Caco-2 (cell line): ENCODE results near the gene PRDM9. TPM values are rescaled to one million over a fixed set of nuclear protein-coding genes. Genes with fewer than 3 reads are reported as not detected.
A peak's percentile ranks its signal among the peaks of the same experiment; 100 is the strongest.

ENCODE experiments used
- BruUV-seq: library from RNA; stranded (reverse); fragments of 400-500 nt; replicated peaks from 2 replicates; lab custom pipeline; 2021; lab: Mats Ljungman, UMichigan
- CTCF ChIA-PET: fragments of 300-600 bp; sonication (Branson Sonifier 250); formaldehyde crosslinking; loops from one replicate; lab custom pipeline; 2022; ENCODE audit warnings: antibody characterized with exemption; lab: Charles Lee
- POLR2A ChIA-PET: fragments of 300-600 bp; sonication (Branson Sonifier 250); formaldehyde crosslinking; loops from one replicate; lab custom pipeline; 2022; ENCODE audit warnings: antibody characterized with exemption; lab: Charles Lee
- DNase-seq, 2 experiments: peaks; one replicate each; pipeline versions ENCODE4 v3.0.0 to v3.0.0-alpha.2; 2020 to 2022
- H3K27me3 ChIP-seq: replicated peaks from 2 replicates; pipeline ENCODE4 v1.6.0; 2011; ENCODE audit warnings: low read length; ENCODE audit not compliant: control insufficient read depth, insufficient read depth
- H3K36me3 ChIP-seq: 2 replicates; pipeline ENCODE4 v1.5.1; 2011; ENCODE audit warnings: low read length; ENCODE audit not compliant: control insufficient read depth, insufficient read depth
- H3K4me1 ChIP-seq: fragments of 250-450 bp; sonication (Bioruptor Pico); 2 replicates; pipeline ENCODE4 v1.5.1; 2020; ENCODE audit warnings: mild to moderate bottlenecking
- H3K4me3 ChIP-seq: 2 replicates; pipeline ENCODE4 v1.5.1; 2011; ENCODE audit warnings: low read depth, mild to moderate bottlenecking, control low read depth, low read length
- H3K9me3 ChIP-seq: fragments of 250-450 bp; sonication (Bioruptor Pico); 2 replicates; pipeline ENCODE4 v1.5.1; 2020; ENCODE audit warnings: mild to moderate bottlenecking, moderate library complexity
- H3K27ac Mint-ChIP-seq: one replicate; pipeline ENCODE4 v1.8.0; 2022; ENCODE audit warnings: mixed read lengths; ENCODE audit not compliant: unreplicated experiment
- H3K27me3 Mint-ChIP-seq: one replicate; pipeline ENCODE4 v1.8.0; 2022; ENCODE audit warnings: mixed read lengths; ENCODE audit not compliant: insufficient read depth, unreplicated experiment
- H3K36me3 Mint-ChIP-seq: one replicate; pipeline ENCODE4 v1.8.0; 2022; ENCODE audit warnings: mild to moderate bottlenecking, mixed read lengths; ENCODE audit not compliant: insufficient read depth, unreplicated experiment
- H3K4me1 Mint-ChIP-seq: one replicate; pipeline ENCODE4 v1.8.0; 2022; ENCODE audit warnings: low read depth, mixed read lengths; ENCODE audit not compliant: unreplicated experiment
- H3K4me3 Mint-ChIP-seq: one replicate; pipeline ENCODE4 v1.8.0; 2022; ENCODE audit warnings: mild to moderate bottlenecking, moderate library complexity, mixed read lengths; ENCODE audit not compliant: unreplicated experiment
- H3K9me3 Mint-ChIP-seq: one replicate; pipeline ENCODE4 v1.8.0; 2022; ENCODE audit warnings: mixed read lengths; ENCODE audit not compliant: unreplicated experiment
- CTCF ChIP-seq, 2 experiments: fragments of 200-600 bp in 1 of 2; IDR thresholded peaks; 1 replicate in 1 of 2; 2 replicates in 1 of 2; pipeline versions ENCODE4 v1.5.1 to v1.8.0; 2011 to 2022; ENCODE audit warnings: antibody characterized with exemption in 1 of 2, control low read depth in 1 of 2, inconsistent platforms in 1 of 2, low read depth in 1 of 2, low read length in 1 of 2, mild to moderate bottlenecking in 1 of 2, moderate library complexity in 1 of 2; ENCODE audit not compliant: insufficient read depth in 1 of 2, severe bottlenecking in 1 of 2, unreplicated experiment in 1 of 2
- intact Hi-C: fragments of 100-400 bp; cut with micrococcal nuclease; formaldehyde crosslinking; loops from one replicate; pipeline ENCODE4 v1.10.0; 2022; ENCODE audit not compliant: unreplicated experiment
- total RNA-seq: library from RNA; stranded (reverse); gene quantifications from 2 replicates; pipeline ENCODE4 v1.2.3, GENCODE V29; 2022

Gene PRDM9
- total RNA-seq, 1 experiment from 2014 or later, result not detected

- TF ChIP-seq CTCF (IDR thresholded peaks at IDR 0.05; ENCODE audit: insufficient read depth in 1 of 2, low read depth in 1 of 2, low read length in 1 of 2, severe bottlenecking in 1 of 2, unreplicated experiment in 1 of 2), result no peak
- Mint-ChIP-seq H3K9me3 (no peaks in the 10 kb centered on the region), H3K36me3 (no peaks in the 10 kb centered on the region), H3K4me3 (no peak overlapping the region), H3K27me3 (no peaks in the 10 kb centered on the region), H3K4me1 (peaks cover 5% of the 10 kb centered on the region), H3K27ac (no peak overlapping the region)
- no peaks in the 10 kb centered on the region for H3K36me3 ChIP-seq
- no peaks in the 10 kb centered on the region for H3K27me3 ChIP-seq
- CTCF ChIA-PET, result interaction anchor here (0.6 kb wide), 1 partner anchor 351 kb away, joined by 3 read pairs; no protein-coding TSS in a partner anchor
- no peaks in the 10 kb centered on the region for H3K9me3 ChIP-seq
- no peak overlapping the region for H3K4me3 ChIP-seq
- BruUV-seq, result no TSS peak
- intact Hi-C loops, result no loop called here
- H3K4me1 ChIP-seq, result 0 out of 2 replicates have a peak, but pooled peaks cover 7% of the 10 kb centered on the region
- DNase-seq, result no peak
- POLR2A ChIA-PET, result no interaction called here
Observed at GRCh38 chr5:23461576-23461975, 45.8 kb upstream of the PRDM9 start.

GRCh38 chr5:23466401-23466912 is 41.0 kb upstream of the PRDM9 start:
- H3K9me3 ChIP-seq, result peaks cover 3% of the 10 kb centered on the region; the same call in 1 of the 2 replicates
- Mint-ChIP-seq H3K27ac (no peak overlapping the region), H3K9me3 (peaks cover 10% of the 10 kb centered on the region), H3K4me1 (peaks cover 3% of the 10 kb centered on the region), H3K27me3 (no peaks in the 10 kb centered on the region), H3K4me3 (no peak overlapping the region), H3K36me3 (no peaks in the 10 kb centered on the region)
- no TSS peak for BruUV-seq
- peak in 1 of 2 experiments; percentile 11 for DNase-seq
- ChIA-PET POLR2A (no interaction called here), CTCF (no interaction called here)
- H3K4me3 ChIP-seq, result no peak overlapping the region
- intact Hi-C loops, result no loop called here
- H3K27me3 ChIP-seq, result no peaks in the 10 kb centered on the region
- no peak for TF ChIP-seq CTCF (IDR thresholded peaks at IDR 0.05; ENCODE audit: insufficient read depth in 1 of 2, low read depth in 1 of 2, low read length in 1 of 2, severe bottlenecking in 1 of 2, unreplicated experiment in 1 of 2)
- no peaks in the 10 kb centered on the region for H3K36me3 ChIP-seq
- 0 out of 2 replicates have a peak, but pooled peaks cover 4% of the 10 kb centered on the region for H3K4me1 ChIP-seq

- BruUV-seq, result no TSS peak
- Mint-ChIP-seq H3K27ac (no peak overlapping the region), H3K36me3 (no peaks in the 10 kb centered on the region), H3K27me3 (no peaks in the 10 kb centered on the region), H3K9me3 (peaks cover 10% of the 10 kb centered on the region), H3K4me1 (no peaks in the 10 kb centered on the region), H3K4me3 (no peak overlapping the region)
- CTCF ChIA-PET, result no interaction called here
- Histone ChIP-seq H3K27me3 (no peaks in the 10 kb centered on the region), H3K9me3 (peaks cover 3% of the 10 kb centered on the region; the same call in 1 of the 2 replicates), H3K4me3 (no peak overlapping the region), H3K36me3 (no peaks in the 10 kb centered on the region), H3K4me1 (no peaks in the 10 kb centered on the region)
- intact Hi-C loops, result no loop called here
- POLR2A ChIA-PET, result no interaction called here
- TF ChIP-seq CTCF (IDR thresholded peaks at IDR 0.05; ENCODE audit: insufficient read depth in 1 of 2, low read depth in 1 of 2, low read length in 1 of 2, severe bottlenecking in 1 of 2, unreplicated experiment in 1 of 2), result no peak
- no peak for DNase-seq
Observed at GRCh38 chr5:23468658-23469057, 38.8 kb upstream of the PRDM9 start.
